HepG2 (cell line): ENCODE measurements around the gene RPLP2. TPM values are rescaled to one million over a fixed set of nuclear protein-coding genes. Genes with fewer than 3 reads are reported as not detected.

Source experiments
- ADNP ChIP-seq: sonication (generic); formaldehyde crosslinking; IDR thresholded peaks from 2 replicates; pipeline ENCODE4 v1.4.0; 2020; ENCODE audit warnings: missing genetic modification reagents
- KIAA2018 ChIP-seq: sonication (generic); formaldehyde crosslinking; IDR thresholded peaks from 2 replicates; pipeline ENCODE4 v1.5.0; 2020; ENCODE audit warnings: mild to moderate bottlenecking, missing genetic modification reagents, borderline replicate concordance
- KMT2A ChIP-seq: sonication (generic); formaldehyde crosslinking; IDR thresholded peaks from 2 replicates; pipeline ENCODE4 v1.4.0; 2020; ENCODE audit warnings: missing genetic modification reagents
- MAZ ChIP-seq, 2 experiments: sonication (generic) in 1 of 2; formaldehyde crosslinking in 1 of 2; IDR thresholded peaks; 2 replicates each; pipeline versions ENCODE4 v1.5.0 to v1.6.1; 2012 to 2020; ENCODE audit warnings: low read depth in 2 of 2, mild to moderate bottlenecking in 2 of 2, borderline replicate concordance in 1 of 2, improper control_type of control experiment in 1 of 2, low read length in 1 of 2, missing genetic modification reagents in 1 of 2, moderate library complexity in 1 of 2
- MNT ChIP-seq: fragments of 450-650 bp; IDR thresholded peaks from 2 replicates; pipeline ENCODE4 v1.6.1; 2016
- NFKBIZ ChIP-seq: IDR thresholded peaks from 2 replicates; pipeline ENCODE4 v1.6.1; 2018; ENCODE audit warnings: missing genetic modification reagents, missing compliant biosample characterization
- SMARCC2 ChIP-seq: fragments of 450-650 bp; IDR thresholded peaks from 2 replicates; pipeline ENCODE4 v1.6.1; 2017; ENCODE audit warnings: antibody characterized with exemption, mild to moderate bottlenecking
- TBP ChIP-seq: sonication (generic); formaldehyde crosslinking; IDR thresholded peaks from 2 replicates; pipeline ENCODE4 v1.5.0; 2020; ENCODE audit warnings: missing genetic modification reagents
- TEAD3 ChIP-seq: optimal IDR thresholded peaks from 2 replicates; pipeline ENCODE3; 2016; ENCODE audit warnings: borderline replicate concordance
- TIGD3 ChIP-seq: sonication (generic); formaldehyde crosslinking; IDR thresholded peaks from 2 replicates; pipeline ENCODE4 v1.5.1; 2020; ENCODE audit warnings: mild to moderate bottlenecking, missing genetic modification reagents, borderline replicate concordance
- YEATS2 ChIP-seq: sonication (generic); formaldehyde crosslinking; IDR thresholded peaks from 2 replicates; pipeline ENCODE4 v1.4.0; 2020; ENCODE audit warnings: missing genetic modification reagents, borderline replicate concordance
- ZKSCAN8 ChIP-seq: IDR thresholded peaks from 2 replicates; pipeline ENCODE4 v1.6.1; 2016; ENCODE audit warnings: borderline replicate concordance, missing genetic modification reagents, missing compliant biosample characterization
- ZMYM2 ChIP-seq: sonication (generic); formaldehyde crosslinking; IDR thresholded peaks from 2 replicates; pipeline ENCODE4 v1.8.0; 2022; ENCODE audit warnings: mild to moderate bottlenecking, missing genetic modification reagents
- ZNF24 ChIP-seq: fragments of 450-650 bp; IDR thresholded peaks from 2 replicates; pipeline ENCODE4 v1.6.1; 2017; ENCODE audit warnings: antibody characterized with exemption, mild to moderate bottlenecking
- ZNF343 ChIP-seq: sonication (generic); formaldehyde crosslinking; IDR thresholded peaks from 2 replicates; pipeline ENCODE4 v1.4.0; 2020; ENCODE audit warnings: mild to moderate bottlenecking, missing genetic modification reagents
- ZNF672 ChIP-seq: sonication (generic); formaldehyde crosslinking; IDR thresholded peaks from 2 replicates; pipeline ENCODE4 v1.8.1; 2022; ENCODE audit warnings: missing genetic modification reagents
- ZNF747 ChIP-seq: sonication (generic); formaldehyde crosslinking; IDR thresholded peaks from 2 replicates; pipeline ENCODE4 v1.8.1; 2023; ENCODE audit warnings: missing genetic modification reagents, mild to moderate bottlenecking, borderline replicate concordance
- ZNF776 ChIP-seq: sonication (generic); formaldehyde crosslinking; IDR thresholded peaks from 2 replicates; pipeline ENCODE4 v1.4.0; 2020; ENCODE audit warnings: mild to moderate bottlenecking, missing genetic modification reagents
- polyA plus RNA-seq, 8 experiments: library from polyadenylated mRNA; depleted of rRNA in 3 of 8; stranded (reverse) in 7 of 8; unstranded in 1 of 8; fragments of >200 nt; fragmentation: Illumina TruSeq in 4 of 8; extraction: Trizol in 4 of 8; gene quantifications; 2 replicates each; pipeline versions ENCODE4 v1.2.1 to v1.2.3, GENCODE V29; 2011 to 2016; ENCODE audit warnings: low read depth in 4 of 8, missing spikeins in 1 of 8, mixed read lengths in 1 of 8; ENCODE audit not compliant: insufficient read depth in 1 of 8
- total RNA-seq, 5 experiments: library from RNA; depleted of rRNA; stranded (reverse); fragments of >200 nt; fragmentation: Illumina TruSeq; extraction: Trizol; gene quantifications; 2 replicates each; pipeline ENCODE4 v1.2.3, GENCODE V29; 2016; ENCODE audit warnings: low read depth in 1 of 5

Gene RPLP2
- total and polyA plus RNA-seq, 2 of the 13 experiments (the other 11 are each of a cell fraction or from before 2014, with no cell fraction given) = 978 to 2,106 TPM

GRCh38 chr11:777288-778255 lies 32.2 kb upstream of the RPLP2 start, which contains the start of gene GATD1 (continued):
- TF ChIP-seq KIAA2018 (CRISPR knock-in tag) (no peak), TEAD3 (no peak), ZNF672 (no peak), TBP (CRISPR knock-in tag) (peak; percentile 64; the same call in 1 of the 2 replicates), ZNF776 (no peak), ZKSCAN8 (CRISPR knock-in tag) (no peak), TIGD3 (CRISPR knock-in tag) (no peak), ZNF24 (no peak), MNT (no peak), KMT2A (peak; percentile 33; the same call in 1 of the 2 replicates), ZNF747 (CRISPR knock-in tag) (no peak), SMARCC2 (no peak), ZNF343 (CRISPR knock-in tag) (no peak), NFKBIZ (CRISPR knock-in tag) (no peak), YEATS2 (CRISPR knock-in tag) (no peak), MAZ (IDR thresholded peaks at IDR 0.05; ENCODE audit: borderline replicate concordance, low read depth, low read length) (no peak; the same call in 1 of the 2 replicates), MAZ (CRISPR knock-in tag; IDR thresholded peaks at IDR 0.05; ENCODE audit: low read depth) (peak; percentile 86), ZMYM2 (CRISPR knock-in tag) (no peak), ADNP (CRISPR knock-in tag) (no peak)
